ENCODE measurements around the gene GAL3ST3. TPM values are rescaled to one million over a fixed set of nuclear protein-coding genes. Genes with fewer than 3 reads are reported as not detected.

GAL3ST3 gene
- total and polyA plus RNA-seq, 2 of the 8 experiments (the other 6 are each of a cell fraction or from before 2014, with no cell fraction given) = 21.1 to 21.4 TPM

DNA sequence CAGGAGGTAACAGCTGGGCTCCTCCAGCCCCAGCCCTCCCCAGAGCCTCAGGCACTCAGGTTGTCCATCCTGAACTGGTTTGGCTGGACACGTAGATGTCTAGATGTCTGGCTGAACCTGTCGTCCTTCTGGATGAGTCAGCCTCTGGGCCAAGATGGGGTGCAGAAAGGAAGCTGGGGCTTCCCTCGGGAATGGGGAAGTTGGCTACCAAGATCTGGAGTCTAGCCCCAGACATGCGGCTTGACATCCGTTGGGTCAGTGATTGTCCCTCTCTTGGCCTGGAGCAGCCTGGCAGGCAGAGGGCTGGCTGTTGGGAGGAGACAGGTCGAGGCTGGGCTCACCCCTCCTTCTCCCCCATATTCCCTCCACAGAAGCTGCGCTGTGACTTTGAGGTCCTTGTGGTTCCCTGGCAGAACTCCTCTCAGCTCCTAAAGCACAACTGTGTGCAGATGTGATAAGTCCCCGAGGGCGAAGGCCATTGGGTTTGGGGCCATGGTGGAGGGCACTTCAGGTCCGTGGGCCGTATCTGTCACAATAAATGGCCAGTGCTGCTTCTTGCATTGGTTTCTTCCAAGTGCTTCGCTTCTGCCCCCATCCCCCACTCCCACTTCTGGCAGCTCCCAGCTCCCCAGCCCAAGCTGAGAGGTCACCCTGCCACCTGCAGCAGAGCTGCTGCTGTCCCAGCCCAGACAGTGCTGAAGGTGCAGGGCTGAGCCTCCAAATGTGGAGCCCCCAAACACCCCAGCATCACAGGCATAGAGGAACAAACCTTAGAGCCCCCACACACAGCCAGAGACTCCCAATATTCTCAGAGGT lies 35.8 kb downstream of the GAL3ST3 start:
- Histone ChIP-seq H3K4me1 (replicated peaks in 1 of 4; ENCODE audit: control insufficient read depth in 3 of 4, insufficient read depth in 4 of 4, low read length in 3 of 4) (peaks cover 0 to 8% (median 5%) of the 10 kb centered on the region in 4 experiments; a peak in 5 of 7 replicates), H3K4ac (replicated peaks; ENCODE audit: insufficient read length, low read depth, low read length) (no peak overlapping the region), H3K56ac (replicated peaks; ENCODE audit: insufficient read length, low read depth, low read length) (no peak overlapping the region), H4K20me1 (replicated peaks in 1 of 2; ENCODE audit: control insufficient read depth in 1 of 2, insufficient read depth in 2 of 2, low read length in 2 of 2) (no peaks in the 10 kb centered on the region), H3K18ac (ENCODE audit: extremely low read depth, low read length) (no peak overlapping the region; the same call in 1 of the 2 replicates), H2AK5ac (ENCODE audit: low read depth, low read length) (no peak overlapping the region), H3K36me3 (ENCODE audit: control insufficient read depth in 2 of 4, insufficient read depth in 4 of 4, low read length in 3 of 4) (no peaks in the 10 kb centered on the region), H3K23ac (ENCODE audit: insufficient read length) (no peak overlapping the region), H3K9me3 (ENCODE audit: insufficient read depth in 2 of 2, low read depth in 1 of 2, low read length in 1 of 2) (no peaks in the 10 kb centered on the region), H2BK15ac (ENCODE audit: low read length) (0 out of 2 replicates have a peak overlapping the region, but pooled peaks have one; percentile 4), H3K79me1 (ENCODE audit: low read depth, low read length) (no peaks in the 10 kb centered on the region), H4K8ac (ENCODE audit: extremely low read depth, insufficient read depth, low read length) (no peak overlapping the region; the same call in 1 of the 2 replicates), H3K27ac (ENCODE audit: low read depth, low read length) (no peak overlapping the region), H2BK5ac (ENCODE audit: low read depth, low read length) (no peak overlapping the region), H2BK12ac (ENCODE audit: low read depth, low read length) (peak overlapping the region; percentile 14; the same call in 1 of the 2 replicates), H3K4me3 (ENCODE audit: extremely low read depth in 1 of 4, insufficient read depth in 2 of 4, low read depth in 3 of 4, low read length in 4 of 4) (no peak overlapping the region), H3K4me2 (ENCODE audit: insufficient read depth in 1 of 2, low read depth in 2 of 2, low read length in 2 of 2) (no peak overlapping the region; a peak in 1 of 4 replicates), H3K14ac (ENCODE audit: insufficient read length) (no peak overlapping the region), H2AFZ (ENCODE audit: low read length) (no peak overlapping the region), H4K5ac (ENCODE audit: insufficient read length, low read depth, low read length) (no peak overlapping the region), H3K27me3 (replicated peaks in 1 of 4; ENCODE audit: control insufficient read depth in 3 of 4, extremely low read depth in 1 of 4, insufficient read depth in 3 of 4, low read length in 3 of 4) (peaks cover 6 to 26% (median 24%) of the 10 kb centered on the region in 4 experiments), H4K91ac (replicated peaks; ENCODE audit: insufficient read length, low read length) (no peak overlapping the region), H3K23me2 (ENCODE audit: low read depth, low read length) (peaks cover 2% of the 10 kb centered on the region; the same call in 1 of the 2 replicates), H3K9ac (replicated peaks in 1 of 4; ENCODE audit: extremely low read depth in 1 of 4, low read depth in 3 of 4, low read length in 3 of 4) (no peak overlapping the region; a peak in 1 of 7 replicates), H2BK120ac (replicated peaks; ENCODE audit: low read depth, low read length) (no peak overlapping the region), H2BK20ac (ENCODE audit: low read length) (no peak overlapping the region), H3K79me2 (ENCODE audit: control insufficient read depth in 1 of 2, insufficient read depth in 2 of 2, low read length in 2 of 2) (no peaks in the 10 kb centered on the region)
- TF ChIP-seq BCL11A (IDR thresholded peaks at IDR 0.05; ENCODE audit: low read depth in 2 of 2, low read length in 2 of 2) = no peak
- 0 out of 4 replicates have a peak, but pooled peaks of 1 of the 2 experiments have one; percentile 30 for TF ChIP-seq SIN3A (conservative IDR thresholded peaks at IDR 0.05 in 1 of 2, IDR thresholded peaks at IDR 0.05 in 1 of 2; ENCODE audit: low read depth in 1 of 2, low read length in 2 of 2)
- no peak for FAIRE-seq
- ChIA-PET POLR2A (ENCODE audit: partially characterized antibody) (interaction anchor here (0.6 to 3.5 kb wide), 6 partner anchors 9 to 162 kb away, joined by 3 to 15 read pairs (median 4); partner anchors contain the start of genes BANF1, CCDC85B and EIF1AD), CTCF (ENCODE audit: partially characterized antibody) (interaction anchor here (0.8 to 6.4 kb wide), 8 partner anchors 9 to 129 kb away, joined by 3 to 35 read pairs (median 4); partner anchors contain the start of genes CATSPER1 and PACS1)
- whole genome bisulfite sequencing, 2 experiments (ENCODE audit: extremely low coverage in 1 of 2, insufficient coverage in 1 of 2, insufficient read length in 1 of 2, insufficient replicate concordance in 2 of 2, low coverage in 1 of 2, low lambda C conversion rate in 2 of 2, missing lambda C conversion rate in 1 of 2) = 85% methylated on average over 12 of the region's 12 CpGs; no CpG with 5 or more reads in 1 of the 2 experiments
- DNase-seq (ENCODE audit: low read depth in 1 of 2, low spot score in 2 of 2) = no peak

Measured in H1 (cell line).